ENCODE data around the gene KPNA2. TPM values are rescaled to one million over a fixed set of nuclear protein-coding genes. Genes with fewer than 3 reads are reported as not detected.
A peak's percentile ranks its signal among the peaks of the same experiment; 100 is the strongest.
"Not testable (repeated sequence)": the region's sequence is repeated elsewhere in the genome, so short reads cannot be mapped to it uniquely, and the experiment has no call there.

Gene KPNA2
- total RNA-seq, 2 experiments from 2014 or later: 227 TPM

GRCh38 chr17:68075953-68076607 lies 40.5 kb downstream of the KPNA2 start:
- POLR2A ChIA-PET: not testable (repeated sequence)

DNA sequence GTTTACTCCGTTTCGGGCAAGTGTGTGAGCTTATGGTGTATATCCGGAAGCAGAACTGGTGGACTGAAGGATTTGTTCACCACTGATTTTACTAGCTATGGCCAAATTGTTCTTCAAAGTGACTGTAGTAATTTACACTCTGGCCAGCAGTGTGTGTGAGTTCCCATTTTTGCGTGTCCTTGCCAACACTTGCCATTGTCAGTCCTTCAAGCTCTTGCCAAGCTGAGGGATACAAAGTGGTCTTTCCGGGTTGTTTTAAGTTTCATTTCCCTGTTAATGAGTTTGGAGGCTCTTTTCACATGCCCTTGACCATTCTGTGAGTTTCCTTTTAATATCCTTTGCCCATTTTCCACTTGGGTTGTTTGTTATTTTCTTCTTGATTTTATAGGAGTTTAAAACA lies 42.0 kb downstream of the KPNA2 start:
- DNase-seq; H3K9me3 Mint-ChIP-seq; CTCF ChIA-PET; H3K36me3 Mint-ChIP-seq (ENCODE audit: low read depth); H3K27me3 Mint-ChIP-seq; H3K4me3 Mint-ChIP-seq; H3K27ac Mint-ChIP-seq; H3K4me1 Mint-ChIP-seq; POLR2A ChIA-PET: not testable (repeated sequence)

More at GRCh38 chr17:68075953-68076607, 40.5 kb downstream of the KPNA2 start:
- H3K9me3 Mint-ChIP-seq; H3K4me1 Mint-ChIP-seq; H3K4me3 Mint-ChIP-seq; H3K36me3 Mint-ChIP-seq (ENCODE audit: low read depth); H3K27ac Mint-ChIP-seq; CTCF ChIA-PET; DNase-seq; H3K27me3 Mint-ChIP-seq: not testable (repeated sequence)

DNA sequence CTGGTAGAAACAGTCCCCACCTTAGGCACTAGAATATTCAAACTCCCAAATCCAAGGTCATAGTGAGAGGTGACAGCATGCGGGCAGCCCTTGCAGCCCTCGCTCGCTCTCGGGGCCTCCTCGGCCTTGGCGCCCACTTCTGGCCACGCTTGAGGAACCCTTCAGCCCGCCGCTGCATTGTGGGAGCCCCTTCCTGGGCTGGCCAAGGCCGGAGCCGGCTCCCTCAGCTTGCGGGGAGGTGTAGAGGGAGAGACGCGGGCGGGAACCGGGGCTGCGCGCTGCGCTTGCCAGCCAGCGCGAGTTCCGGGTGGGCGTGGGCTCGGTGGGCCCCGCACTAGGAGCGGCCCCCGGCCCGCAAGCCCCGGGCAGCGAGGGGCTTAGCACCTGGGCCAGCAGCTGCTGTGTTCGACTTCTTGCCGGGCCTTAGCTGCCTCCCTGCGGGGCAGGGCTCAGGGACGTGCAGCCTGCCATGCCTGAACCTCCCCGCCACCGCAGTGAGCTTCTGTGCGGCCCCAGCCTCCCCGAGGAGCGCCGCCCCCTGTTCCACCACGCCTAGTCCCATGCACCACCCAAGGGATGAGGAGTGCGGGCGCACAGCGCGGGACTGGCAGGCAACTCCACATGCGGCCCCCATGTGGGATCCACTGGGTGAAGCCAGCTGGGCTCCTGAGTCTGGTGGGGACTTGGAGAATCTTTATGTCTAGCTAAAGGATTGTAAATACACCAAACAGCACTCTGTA lies 45.0 kb downstream of the KPNA2 start:
- ChIA-PET CTCF (no interaction called here), POLR2A (no interaction called here)
- Mint-ChIP-seq H3K4me3 (no peak overlapping the region), H3K27me3 (peaks cover 2% of the 10 kb centered on the region), H3K9me3 (peaks cover 3% of the 10 kb centered on the region), H3K36me3 (ENCODE audit: low read depth) (no peaks in the 10 kb centered on the region), H3K4me1 (peaks cover 10% of the 10 kb centered on the region), H3K27ac (no peak overlapping the region)
- DNase-seq: no peak

GRCh38 chr17:68081305-68082265 lies 46.0 kb downstream of the KPNA2 start:
- H3K9me3 Mint-ChIP-seq; H3K36me3 Mint-ChIP-seq (ENCODE audit: low read depth); H3K27ac Mint-ChIP-seq; DNase-seq; CTCF ChIA-PET; H3K4me3 Mint-ChIP-seq; H3K27me3 Mint-ChIP-seq: not testable (repeated sequence)
- H3K4me1 Mint-ChIP-seq: peaks cover 20% of the 10 kb centered on the region
- POLR2A ChIA-PET: interaction anchor here (0.9 kb wide), 1 partner anchor 45 kb away, joined by 3 read pairs; no protein-coding TSS in a partner anchor

GRCh38 chr17:68085771-68086381 lies 50.3 kb downstream of the KPNA2 start:
- Mint-ChIP-seq H3K27ac (peak overlapping the region; percentile 88), H3K36me3 (ENCODE audit: low read depth) (no peaks in the 10 kb centered on the region), H3K4me3 (peak overlapping the region; percentile 64), H3K4me1 (peaks cover 47% of the 10 kb centered on the region), H3K9me3 (peaks cover 3% of the 10 kb centered on the region), H3K27me3 (no peaks in the 10 kb centered on the region)
- DNase-seq: peak; percentile 33
- ChIA-PET POLR2A (interaction anchor here (1.1 to 1.7 kb wide), 2 partner anchors 49 to 162 kb away, joined by 5 to 7 read pairs; partner anchors contain the start of gene AMZ2), CTCF (interaction anchor here (0.9 kb wide), 1 partner anchor 14 kb away, joined by 3 read pairs; no protein-coding TSS in a partner anchor)

DNA sequence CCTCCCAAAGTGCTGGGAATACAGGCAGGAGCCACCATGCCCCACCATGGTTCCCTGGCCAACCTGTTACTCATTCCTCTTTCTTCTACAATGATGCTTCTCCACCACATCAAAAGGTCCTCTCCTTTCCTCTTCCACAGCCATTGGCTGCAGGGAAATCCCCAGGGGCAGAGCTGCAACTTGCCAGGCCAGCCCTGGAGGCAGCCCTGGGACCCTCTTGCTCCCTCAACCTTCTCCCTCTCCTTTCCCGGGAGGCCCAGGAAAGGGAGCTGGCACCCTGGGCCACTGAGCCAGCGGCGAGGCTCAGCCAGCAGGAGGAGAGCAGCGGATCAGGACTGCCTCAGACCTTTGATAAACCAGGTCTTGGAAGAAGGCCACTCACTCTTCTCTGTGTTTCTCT lies 51.1 kb downstream of the KPNA2 start:
- H3K9me3 Mint-ChIP-seq; DNase-seq; H3K36me3 Mint-ChIP-seq (ENCODE audit: low read depth); H3K27me3 Mint-ChIP-seq: not testable (repeated sequence)
- peak overlapping the region; percentile 64 for H3K4me3 Mint-ChIP-seq
- H3K4me1 Mint-ChIP-seq: peaks cover 50% of the 10 kb centered on the region
- H3K27ac Mint-ChIP-seq: peak overlapping the region; percentile 88
- CTCF ChIA-PET: interaction anchor here (0.9 to 1.5 kb wide), 2 partner anchors 13 to 376 kb away, joined by 3 to 5 read pairs; no protein-coding TSS in a partner anchor
- POLR2A ChIA-PET: interaction anchor here (1.1 to 1.7 kb wide), 2 partner anchors 50 to 161 kb away, joined by 5 to 7 read pairs; partner anchors contain the start of gene AMZ2

- DNase-seq: peak; percentile 34
- CTCF ChIA-PET: interaction anchor here (0.9 to 1.5 kb wide), 3 partner anchors 13 to 375 kb away, joined by 3 to 5 read pairs (median 4); no protein-coding TSS in a partner anchor
- Mint-ChIP-seq H3K4me1 (peaks cover 49% of the 10 kb centered on the region), H3K27ac (peak overlapping the region; percentile 88), H3K4me3 (peak overlapping the region; percentile 39)
- H3K9me3 Mint-ChIP-seq; H3K27me3 Mint-ChIP-seq; H3K36me3 Mint-ChIP-seq (ENCODE audit: low read depth): not testable (repeated sequence)
- POLR2A ChIA-PET: interaction anchor here (1.1 to 1.7 kb wide), 3 partner anchors 14 to 161 kb away, joined by 3 to 7 read pairs (median 5); partner anchors contain the start of gene AMZ2
Observed at GRCh38 chr17:68087131-68087623, 51.6 kb downstream of the KPNA2 start.

DNA sequence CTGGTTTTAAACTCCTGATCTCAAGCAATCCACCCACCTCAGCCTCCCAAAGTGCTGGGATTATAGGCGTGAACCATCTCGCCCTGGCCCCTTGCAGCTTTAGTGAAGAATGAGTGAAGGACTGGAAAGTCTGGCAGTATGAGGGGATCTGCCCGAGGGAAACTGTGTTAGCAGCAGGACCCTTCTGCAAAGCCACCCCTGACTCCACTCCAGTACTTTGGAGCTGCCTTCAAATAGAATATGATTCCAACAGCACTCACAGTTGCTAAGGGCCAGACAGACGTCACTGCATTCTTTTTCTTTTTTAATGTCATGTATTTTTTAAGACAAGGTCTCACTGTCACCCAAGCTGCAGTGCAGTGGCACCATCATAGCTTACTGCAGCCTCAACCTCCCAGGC lies 52.3 kb downstream of the KPNA2 start:
- Mint-ChIP-seq H3K36me3 (ENCODE audit: low read depth) (no peaks in the 10 kb centered on the region), H3K27ac (no peak overlapping the region), H3K27me3 (no peaks in the 10 kb centered on the region), H3K4me3 (no peak overlapping the region), H3K4me1 (peaks cover 49% of the 10 kb centered on the region), H3K9me3 (no peaks in the 10 kb centered on the region)
- POLR2A ChIA-PET: interaction anchor here (1.1 kb wide), 1 partner anchor 14 kb away, joined by 3 read pairs; no protein-coding TSS in a partner anchor
- no peak for DNase-seq
- CTCF ChIA-PET: interaction anchor here (1.4 to 1.5 kb wide), 2 partner anchors 30 to 375 kb away, joined by 4 to 5 read pairs; no protein-coding TSS in a partner anchor

DNA sequence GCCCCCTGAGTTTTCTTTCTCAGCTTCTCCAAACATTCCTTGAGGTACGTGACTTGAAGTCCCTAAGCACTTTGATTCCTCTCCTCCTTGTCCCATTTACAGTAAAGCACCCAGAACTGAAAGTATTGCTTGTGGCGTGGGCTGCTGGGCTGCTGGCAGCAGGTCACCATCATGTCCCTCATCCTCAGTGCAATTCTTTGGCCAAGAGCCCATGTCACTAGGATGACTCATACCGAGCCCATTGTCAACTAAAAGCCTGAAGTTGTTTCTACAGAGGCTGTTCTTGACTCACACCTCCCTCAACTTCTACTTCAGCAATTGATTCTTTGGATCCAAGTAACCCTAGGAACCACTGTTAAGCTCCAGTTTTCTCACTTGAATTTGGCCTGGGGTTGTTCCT lies 54.3 kb downstream of the KPNA2 start:
- Mint-ChIP-seq H3K27me3 (no peaks in the 10 kb centered on the region), H3K9me3 (no peaks in the 10 kb centered on the region), H3K4me3 (no peak overlapping the region), H3K4me1 (peaks cover 47% of the 10 kb centered on the region), H3K27ac (no peak overlapping the region), H3K36me3 (ENCODE audit: low read depth) (no peaks in the 10 kb centered on the region)
- ChIA-PET CTCF (no interaction called here), POLR2A (no interaction called here)
- no peak for DNase-seq

GRCh38 chr17:68094481-68095078 lies 59.0 kb downstream of the KPNA2 start:
- peaks cover 11% of the 10 kb centered on the region for H3K4me1 Mint-ChIP-seq
- no peaks in the 10 kb centered on the region for H3K27me3 Mint-ChIP-seq
- POLR2A ChIA-PET: no interaction called here
- no peaks in the 10 kb centered on the region for H3K9me3 Mint-ChIP-seq
- no peak overlapping the region for H3K4me3 Mint-ChIP-seq
- no peak for DNase-seq
- no peaks in the 10 kb centered on the region for H3K36me3 Mint-ChIP-seq (ENCODE audit: low read depth)
- CTCF ChIA-PET: no interaction called here
- no peak overlapping the region for H3K27ac Mint-ChIP-seq

GRCh38 chr17:68095205-68095811 lies 59.8 kb downstream of the KPNA2 start:
- no peaks in the 10 kb centered on the region for H3K27me3 Mint-ChIP-seq
- H3K4me1 Mint-ChIP-seq: peaks cover 5% of the 10 kb centered on the region

More at GRCh38 chr17:68095205-68095811, 59.8 kb downstream of the KPNA2 start:
- H3K4me3 Mint-ChIP-seq: no peak overlapping the region
- no peak overlapping the region for H3K27ac Mint-ChIP-seq
- no peaks in the 10 kb centered on the region for H3K9me3 Mint-ChIP-seq
- ChIA-PET CTCF (interaction anchor here (0.6 kb wide), 1 partner anchor 37 kb away, joined by 4 read pairs; no protein-coding TSS in a partner anchor), POLR2A (no interaction called here)
- H3K36me3 Mint-ChIP-seq (ENCODE audit: low read depth): no peaks in the 10 kb centered on the region
- DNase-seq: no peak

All from activated CD4-positive, alpha-beta memory T cell treated with anti-CD3 and anti-CD28 coated beads, Interleukin-2, amount 10 ng/mL, durations not matched to agents 7 days and 5 days (primary cell).